Type B pancreatic cell (in vitro differentiated cells): Measurements from ENCODE around the gene GRB10. TPM values are rescaled to one million over a fixed set of nuclear protein-coding genes. Genes with fewer than 3 reads are reported as not detected.
A peak's percentile ranks its signal among the peaks of the same experiment; 100 is the strongest.

Source experiments
- DNase-seq: peaks from one replicate; pipeline ENCODE4 v3.0.0; 2021; ENCODE audit warnings: mixed read lengths; ENCODE audit not compliant: unreplicated experiment; ENCODE audit errors: extremely low spot score
- H3K27ac Mint-ChIP-seq: 2 replicates; pipeline ENCODE4 v1.8.0; 2021; ENCODE audit warnings: mild to moderate bottlenecking, mixed read lengths
- H3K27me3 Mint-ChIP-seq: 2 replicates; pipeline ENCODE4 v1.8.0; 2021; ENCODE audit warnings: mixed read lengths
- H3K36me3 Mint-ChIP-seq: 2 replicates; pipeline ENCODE4 v1.8.0; 2021; ENCODE audit warnings: mixed read lengths
- H3K4me1 Mint-ChIP-seq: one replicate; pipeline ENCODE4 v1.8.0; 2021; ENCODE audit warnings: mixed read lengths; ENCODE audit not compliant: unreplicated experiment
- H3K4me3 Mint-ChIP-seq: 2 replicates; pipeline ENCODE4 v1.8.0; 2021; ENCODE audit warnings: mild to moderate bottlenecking, mixed read lengths
- H3K9me3 Mint-ChIP-seq: 2 replicates; pipeline ENCODE4 v1.8.0; 2021; ENCODE audit warnings: mixed read lengths
- total RNA-seq: library from RNA; stranded (reverse); gene quantifications from 2 replicates; pipeline ENCODE4 v1.2.1, GENCODE V29; 2021; ENCODE audit warnings: low replicate concordance
- TF ChIP-seq, protein P1 (sequence below): fragments of 200-600 bp; sonication (generic); conservative IDR thresholded peaks from 2 replicates; pipeline ENCODE4 v1.5.0; 2021; ENCODE audit warnings: antibody characterized with exemption, mild to moderate bottlenecking

The GRB10 gene
- total RNA-seq, 1 donor from 2014 or later: 42.3 TPM

DNA sequence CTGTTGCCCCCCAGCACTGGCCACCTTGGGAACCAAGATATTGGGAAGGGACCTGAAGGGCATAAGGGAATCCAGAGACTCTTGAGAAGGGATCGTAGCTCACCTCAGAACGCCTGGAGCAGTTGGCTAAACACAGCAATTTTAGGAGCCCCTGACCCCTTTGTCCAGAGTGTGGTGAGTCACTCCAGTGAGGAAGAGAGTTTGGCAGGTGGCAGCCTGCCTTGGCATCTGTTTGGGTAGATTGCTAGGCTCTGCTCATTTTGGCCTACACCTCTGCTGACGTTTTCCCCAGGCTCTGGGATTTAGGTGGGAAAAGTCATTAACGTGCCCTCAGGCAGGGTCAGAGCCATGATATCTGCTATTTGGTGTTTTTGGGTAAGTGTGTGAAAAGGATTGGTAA is 100.6 kb downstream of the GRB10 start:
- Mint-ChIP-seq H3K4me1 (peaks cover 17% of the 10 kb centered on the region), H3K36me3 (peaks cover 6% of the 10 kb centered on the region), H3K27ac (no peak overlapping the region), H3K9me3 (peaks cover 4% of the 10 kb centered on the region), H3K27me3 (no peaks in the 10 kb centered on the region), H3K4me3 (no peak overlapping the region)
- TF ChIP-seq, protein P1, sequence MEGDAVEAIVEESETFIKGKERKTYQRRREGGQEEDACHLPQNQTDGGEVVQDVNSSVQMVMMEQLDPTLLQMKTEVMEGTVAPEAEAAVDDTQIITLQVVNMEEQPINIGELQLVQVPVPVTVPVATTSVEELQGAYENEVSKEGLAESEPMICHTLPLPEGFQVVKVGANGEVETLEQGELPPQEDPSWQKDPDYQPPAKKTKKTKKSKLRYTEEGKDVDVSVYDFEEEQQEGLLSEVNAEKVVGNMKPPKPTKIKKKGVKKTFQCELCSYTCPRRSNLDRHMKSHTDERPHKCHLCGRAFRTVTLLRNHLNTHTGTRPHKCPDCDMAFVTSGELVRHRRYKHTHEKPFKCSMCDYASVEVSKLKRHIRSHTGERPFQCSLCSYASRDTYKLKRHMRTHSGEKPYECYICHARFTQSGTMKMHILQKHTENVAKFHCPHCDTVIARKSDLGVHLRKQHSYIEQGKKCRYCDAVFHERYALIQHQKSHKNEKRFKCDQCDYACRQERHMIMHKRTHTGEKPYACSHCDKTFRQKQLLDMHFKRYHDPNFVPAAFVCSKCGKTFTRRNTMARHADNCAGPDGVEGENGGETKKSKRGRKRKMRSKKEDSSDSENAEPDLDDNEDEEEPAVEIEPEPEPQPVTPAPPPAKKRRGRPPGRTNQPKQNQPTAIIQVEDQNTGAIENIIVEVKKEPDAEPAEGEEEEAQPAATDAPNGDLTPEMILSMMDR: no peak
- no peak for DNase-seq

DNA sequence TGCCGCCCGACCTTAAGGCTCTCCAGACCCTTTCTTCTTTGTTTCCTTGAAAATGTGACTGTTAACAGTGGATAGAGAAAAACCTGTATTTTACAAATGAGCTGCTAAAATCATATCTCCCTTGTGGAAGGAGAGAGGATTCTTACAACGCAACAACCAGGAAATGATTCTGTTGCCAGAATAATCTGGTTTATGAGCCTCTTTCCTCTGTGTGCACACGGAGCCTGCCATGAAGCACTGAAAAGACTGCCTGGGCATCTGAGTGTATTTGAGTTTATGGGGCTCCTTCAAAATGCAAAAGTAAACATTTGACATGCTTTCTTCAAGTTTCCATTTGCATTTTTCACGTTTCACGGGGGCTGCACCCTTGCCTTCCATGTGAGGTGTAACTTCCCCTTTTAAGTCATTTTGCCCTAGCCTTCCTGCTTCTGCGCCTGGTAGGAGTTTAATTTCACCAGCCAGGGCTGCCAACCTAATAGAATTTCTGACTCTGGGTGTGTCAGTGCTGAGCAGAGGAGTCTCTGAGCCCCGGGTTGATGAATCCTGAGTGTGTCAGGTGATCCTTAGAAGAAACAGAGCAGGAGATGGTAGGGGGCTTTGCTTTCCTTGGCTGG is 101.2 kb downstream of the GRB10 start:
- no peak for DNase-seq
- H3K36me3 Mint-ChIP-seq: peaks cover 6% of the 10 kb centered on the region
- no peaks in the 10 kb centered on the region for H3K27me3 Mint-ChIP-seq
- H3K9me3 Mint-ChIP-seq: peaks cover 4% of the 10 kb centered on the region
- no peak overlapping the region for H3K4me3 Mint-ChIP-seq
- H3K27ac Mint-ChIP-seq: no peak overlapping the region
- TF ChIP-seq, protein P1: no peak
- H3K4me1 Mint-ChIP-seq: peaks cover 22% of the 10 kb centered on the region

DNA sequence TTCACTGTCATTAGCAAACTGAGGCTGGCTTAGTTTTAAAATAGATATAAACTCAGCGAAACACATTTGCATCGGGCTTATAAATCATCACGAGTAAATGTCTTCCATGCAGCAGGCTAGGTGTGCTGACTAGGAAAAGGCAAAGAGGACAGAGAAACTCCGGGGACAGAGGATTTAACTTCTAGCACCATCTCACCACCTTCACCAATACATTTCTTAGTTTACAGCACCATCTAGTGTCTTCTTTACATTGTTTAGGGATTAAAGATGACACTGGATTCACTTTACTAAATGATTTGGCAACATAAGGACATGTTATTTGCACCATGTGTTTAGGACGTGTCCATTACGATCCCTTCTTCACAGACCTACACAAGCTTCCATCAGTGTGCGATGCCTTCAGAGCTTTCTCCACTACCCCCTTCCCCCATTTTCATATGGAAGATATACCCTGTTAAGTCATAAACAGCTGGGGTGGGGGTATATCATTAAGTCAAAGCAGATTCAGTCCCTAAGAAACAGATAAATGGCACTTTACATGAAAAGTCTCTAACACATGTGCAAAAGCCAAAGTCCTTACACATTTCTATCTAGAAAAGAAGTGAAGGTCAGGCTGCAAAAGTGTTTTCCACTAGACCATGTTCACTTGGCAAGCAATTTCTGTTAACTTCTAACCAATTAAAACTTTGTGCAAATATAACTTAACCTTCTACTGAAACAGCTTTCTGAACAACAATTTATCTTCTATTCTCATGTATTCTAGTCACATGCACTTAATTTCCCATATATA is 103.3 kb downstream of the GRB10 start:
- no peak for DNase-seq
- H3K36me3 Mint-ChIP-seq: no peaks in the 10 kb centered on the region
- no peaks in the 10 kb centered on the region for H3K27me3 Mint-ChIP-seq
- H3K9me3 Mint-ChIP-seq: no peaks in the 10 kb centered on the region
- peak overlapping the region; percentile 3 for H3K27ac Mint-ChIP-seq
- no peak overlapping the region for H3K4me3 Mint-ChIP-seq
- H3K4me1 Mint-ChIP-seq: peaks cover 29% of the 10 kb centered on the region
- TF ChIP-seq, protein P1: peak; percentile 70

DNA sequence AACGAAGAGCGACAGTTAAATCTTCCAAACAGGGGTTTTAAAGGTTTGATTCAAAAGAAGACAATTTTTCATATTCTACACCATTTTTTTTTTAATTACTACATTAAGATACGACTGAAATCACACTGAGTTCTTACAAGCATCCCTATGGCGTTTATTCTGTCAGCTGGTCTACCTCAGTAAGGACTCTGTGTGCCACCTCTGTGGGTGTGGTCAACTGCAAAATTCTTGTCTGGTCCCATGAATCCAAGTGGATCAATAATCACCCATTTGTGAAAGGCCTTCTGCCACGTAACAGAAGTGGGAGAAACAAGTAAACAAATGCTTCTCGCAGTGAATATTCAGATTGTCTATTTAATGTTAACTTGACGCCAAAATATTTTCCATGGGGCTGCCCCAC is 104.1 kb downstream of the GRB10 start:
- TF ChIP-seq, protein P1: no peak
- no peaks in the 10 kb centered on the region for H3K27me3 Mint-ChIP-seq
- DNase-seq: no peak
- peaks cover 29% of the 10 kb centered on the region for H3K4me1 Mint-ChIP-seq
- no peak overlapping the region for H3K4me3 Mint-ChIP-seq
- H3K36me3 Mint-ChIP-seq: peaks cover 3% of the 10 kb centered on the region
- H3K9me3 Mint-ChIP-seq: no peaks in the 10 kb centered on the region
- no peak overlapping the region for H3K27ac Mint-ChIP-seq

DNA sequence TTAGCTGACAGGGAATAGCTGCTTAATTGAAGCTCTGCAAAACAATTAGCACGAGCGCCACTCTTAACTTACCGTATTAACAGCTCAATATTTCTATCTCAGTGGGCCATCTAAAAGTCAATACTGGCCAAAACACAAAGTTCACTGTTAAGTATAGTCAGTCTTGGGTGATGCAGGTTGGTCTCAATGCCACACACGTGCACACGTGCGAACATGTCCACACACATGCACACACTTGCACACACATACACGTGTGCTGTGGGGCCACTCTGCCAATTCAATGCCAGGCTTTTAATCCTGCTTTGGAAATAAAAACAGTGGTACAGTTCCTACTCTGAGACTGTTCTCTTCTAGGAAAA is 105.1 kb downstream of the GRB10 start:
- Mint-ChIP-seq H3K27ac (no peak overlapping the region), H3K4me3 (no peak overlapping the region), H3K27me3 (no peaks in the 10 kb centered on the region), H3K36me3 (peaks cover 5% of the 10 kb centered on the region), H3K4me1 (peaks cover 29% of the 10 kb centered on the region), H3K9me3 (no peaks in the 10 kb centered on the region)
- no peak for DNase-seq
- TF ChIP-seq, protein P1: no peak
